Activated naive CD4-positive, alpha-beta T cell treated with anti-CD3 and anti-CD28 coated beads, Interleukin-2, amount 50 U/mL, for 72 hours (primary cell): Measurements from ENCODE around the gene SERPINI1. TPM values are rescaled to one million over a fixed set of nuclear protein-coding genes. Genes with fewer than 3 reads are reported as not detected.

ENCODE experiments used
- ATAC-seq, 2 donors: fragments of 150-1000 bp; cut with Tn5 transposase; 2 replicates each; pipeline ENCODE4 v1.10.0; 2021; ENCODE audit warnings: mild to moderate bottlenecking in 2 of 2, moderate library complexity in 2 of 2
- DNase-seq, 2 donors: peaks; one replicate each; pipeline ENCODE4 v3.0.0; 2021 to 2022; ENCODE audit warnings: low spot score in 2 of 2
- H3K27ac Mint-ChIP-seq, 2 donors: one replicate each; pipeline ENCODE4 v1.8.0; 2022; ENCODE audit warnings: mild to moderate bottlenecking in 2 of 2, mixed read lengths in 2 of 2
- H3K36me3 Mint-ChIP-seq, 2 donors: one replicate each; pipeline ENCODE4 v1.8.0; 2022; ENCODE audit warnings: mixed read lengths in 2 of 2
- H3K9me3 Mint-ChIP-seq, 2 donors: one replicate each; pipeline ENCODE4 v1.8.0; 2022; ENCODE audit warnings: mixed read lengths in 2 of 2
- total RNA-seq, 2 donors: library from RNA; stranded (reverse); gene quantifications; one replicate each; pipeline ENCODE4 v1.2.3, GENCODE V29; 2022

SERPINI1 gene
- total RNA-seq, 2 donors from 2014 or later, result 1.4 TPM

DNA sequence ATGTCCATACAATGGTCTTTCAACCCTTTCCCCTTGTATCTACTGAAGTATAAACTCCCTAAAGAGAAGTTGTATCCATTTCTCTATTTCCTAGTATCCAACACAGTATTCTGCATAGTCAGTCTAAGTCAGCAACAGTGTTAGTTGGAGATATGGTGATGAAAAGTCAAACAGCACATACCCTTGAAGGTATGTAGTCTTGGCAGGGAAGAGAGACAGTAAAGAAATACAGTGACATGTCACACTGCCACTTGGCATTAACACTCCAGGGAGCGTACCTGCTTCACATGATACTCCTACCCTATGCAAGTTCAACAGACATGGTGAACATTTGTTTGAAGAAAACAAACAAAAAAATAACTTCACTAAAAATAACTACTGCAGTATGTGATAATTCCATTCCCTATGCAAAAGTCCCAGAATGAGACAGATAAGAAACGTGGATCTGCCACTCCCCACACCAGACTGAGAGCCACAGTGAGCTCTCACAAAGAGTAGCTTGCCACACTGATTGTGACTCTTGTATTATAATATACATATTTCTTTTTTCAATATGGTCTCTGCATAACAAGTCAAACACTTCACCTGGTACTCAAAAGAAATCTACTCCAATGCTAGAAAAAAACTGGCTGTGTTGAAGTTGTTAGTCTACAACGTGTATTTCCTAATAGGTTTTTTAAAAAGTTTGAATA is 6.7 kb upstream of the SERPINI1 start:
- ATAC-seq (no peak), DNase-seq (no peak)
- Mint-ChIP-seq H3K9me3 (no peaks in the 10 kb centered on the region), H3K27ac (no peak overlapping the region), H3K36me3 (peaks cover 0 to 14% of the 10 kb centered on the region in 2 donors)

DNA sequence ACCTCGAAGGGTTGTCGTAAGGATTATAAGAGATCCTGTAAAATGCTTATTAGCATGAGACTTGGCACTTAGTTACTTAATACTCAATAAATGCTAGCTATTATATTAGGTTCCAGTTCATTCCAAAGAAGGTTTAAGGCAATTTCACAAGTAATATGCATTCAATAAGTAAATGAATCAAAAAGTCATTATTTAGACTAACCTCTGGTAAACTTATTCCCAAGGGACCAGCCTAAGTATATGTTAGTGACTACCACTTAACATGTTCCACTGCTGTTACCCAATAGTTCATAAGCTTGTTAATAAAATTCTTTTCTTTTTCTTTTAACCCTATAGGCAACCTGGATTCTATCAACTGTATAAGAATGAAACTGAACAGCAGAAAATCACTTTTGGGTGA is 5.9 kb upstream of the SERPINI1 start:
- no peak for ATAC-seq
- Mint-ChIP-seq H3K36me3 (peaks cover 0 to 14% of the 10 kb centered on the region in 2 donors), H3K9me3 (no peaks in the 10 kb centered on the region), H3K27ac (no peak overlapping the region)
- no peak for DNase-seq

- Mint-ChIP-seq H3K27ac (no peak overlapping the region), H3K9me3 (no peaks in the 10 kb centered on the region), H3K36me3 (peaks cover 0 to 14% of the 10 kb centered on the region in 2 donors)
- ATAC-seq, result no peak
- no peak for DNase-seq
Measured at GRCh38 chr3:167731393-167731792, 4.1 kb upstream of the SERPINI1 start.

DNA sequence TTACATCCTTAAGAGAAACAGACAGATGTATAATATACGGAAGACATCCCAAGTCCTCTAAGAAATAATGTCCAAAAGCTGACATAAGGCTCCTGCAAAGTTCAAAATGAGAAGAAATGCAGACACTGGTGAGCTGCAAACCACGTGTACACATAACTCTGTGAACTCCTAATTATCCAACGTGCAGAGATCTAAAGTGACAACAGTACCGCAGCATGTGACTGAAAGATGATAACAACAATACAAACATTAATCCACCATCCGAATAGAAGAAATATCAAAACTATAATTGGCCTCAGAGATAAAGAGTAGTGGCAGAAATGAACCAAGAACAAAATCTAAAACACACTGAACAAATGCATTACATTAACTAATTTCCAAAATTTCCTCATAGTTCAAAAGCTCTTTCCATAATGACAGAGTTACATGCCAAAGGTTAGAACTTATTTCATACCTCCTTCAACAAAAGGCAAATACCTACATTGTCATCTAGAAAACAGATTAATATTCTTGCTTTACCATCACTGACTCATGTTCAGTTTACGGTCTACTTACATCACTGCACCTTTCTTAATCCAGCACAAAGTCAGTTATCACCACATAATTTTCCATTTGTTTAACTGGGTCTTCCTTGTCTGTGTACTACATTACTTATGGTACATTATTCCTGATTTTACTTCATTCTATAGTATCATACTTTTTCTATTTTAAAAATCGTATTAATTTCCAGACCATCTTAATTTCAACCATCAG is 3.0 kb upstream of the SERPINI1 start:
- Mint-ChIP-seq H3K27ac (no peak overlapping the region), H3K36me3 (peaks cover 0 to 14% of the 10 kb centered on the region in 2 donors), H3K9me3 (no peaks in the 10 kb centered on the region)
- DNase-seq (no peak), ATAC-seq (no peak)

DNA sequence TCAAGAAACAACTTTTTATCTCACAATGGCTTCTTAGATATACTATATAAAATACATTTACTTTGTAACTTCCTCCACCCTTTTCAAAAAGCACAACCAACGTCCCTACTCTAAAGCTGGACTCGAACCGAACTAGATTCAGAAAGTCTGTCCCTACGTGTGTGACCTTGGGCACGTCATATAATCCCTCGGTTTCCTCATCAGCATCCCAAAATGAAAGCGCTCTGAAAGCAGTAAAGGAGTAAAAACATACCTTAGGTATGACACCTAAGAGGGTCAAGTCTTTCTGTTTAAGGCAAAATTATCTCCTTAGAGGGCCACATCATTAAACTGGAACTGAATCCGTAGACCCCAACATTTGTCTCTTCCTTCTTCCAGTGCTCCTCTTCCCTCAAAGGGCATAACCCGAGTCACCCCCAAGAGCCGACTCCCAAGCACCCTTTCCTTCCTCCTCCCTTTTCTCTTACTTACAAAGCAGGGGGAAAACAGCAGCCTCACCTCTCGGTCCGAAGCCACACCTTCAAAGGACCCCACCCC is 1.5 kb upstream of the SERPINI1 start:
- Mint-ChIP-seq H3K27ac (no peak overlapping the region), H3K9me3 (no peaks in the 10 kb centered on the region), H3K36me3 (peaks cover 0 to 14% of the 10 kb centered on the region in 2 donors)
- no peak for ATAC-seq
- DNase-seq, result peak in 1 of 2 donors; percentile 19

- Mint-ChIP-seq H3K27ac (no peak within 1 kb of the TSS), H3K36me3 (peaks cover 0 to 14% of the 10 kb centered on the region in 2 donors), H3K9me3 (no peaks in the 10 kb centered on the region)
- DNase-seq, result peak; percentile 90 to 97
- peak; percentile 87 to 89 for ATAC-seq
Measured at GRCh38 chr3:167734498-167735232, 856 bp upstream of the SERPINI1 start, which contains the start of gene PDCD10. TSS of gene PDCD10 (minus strand) at chr3:167734892. CDS start at chr3:167720157, 14,735 bp downstream.

DNA sequence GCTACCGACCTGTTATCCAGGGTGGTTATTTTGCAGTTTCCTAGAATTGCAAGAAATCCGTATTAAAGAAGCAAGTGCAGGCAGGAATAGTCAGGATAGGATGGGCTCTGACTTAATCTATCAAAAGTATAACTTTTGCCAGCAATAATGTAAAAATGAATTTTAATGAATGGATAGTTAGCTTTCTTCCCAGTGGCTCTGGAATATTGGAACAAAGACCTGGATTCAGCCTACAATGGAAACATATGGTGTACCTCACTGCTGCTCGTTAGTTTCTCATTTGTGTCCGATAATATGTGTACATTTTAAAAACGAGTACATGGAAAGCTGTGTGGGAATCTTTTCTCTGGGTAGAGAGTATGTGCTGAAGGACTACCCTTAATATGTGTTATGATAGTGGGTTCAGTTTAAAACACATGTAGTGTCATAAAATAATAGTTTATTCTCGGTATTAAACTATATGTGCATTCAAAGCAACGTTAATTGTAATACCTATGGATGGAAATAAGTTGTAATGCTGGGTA is 805 bp downstream of the SERPINI1 start:
- Mint-ChIP-seq H3K9me3 (no peaks in the 10 kb centered on the region), H3K36me3 (peaks cover 0 to 14% of the 10 kb centered on the region in 2 donors), H3K27ac (no peak overlapping the region)
- ATAC-seq, result no peak
- DNase-seq, result no peak

DNA sequence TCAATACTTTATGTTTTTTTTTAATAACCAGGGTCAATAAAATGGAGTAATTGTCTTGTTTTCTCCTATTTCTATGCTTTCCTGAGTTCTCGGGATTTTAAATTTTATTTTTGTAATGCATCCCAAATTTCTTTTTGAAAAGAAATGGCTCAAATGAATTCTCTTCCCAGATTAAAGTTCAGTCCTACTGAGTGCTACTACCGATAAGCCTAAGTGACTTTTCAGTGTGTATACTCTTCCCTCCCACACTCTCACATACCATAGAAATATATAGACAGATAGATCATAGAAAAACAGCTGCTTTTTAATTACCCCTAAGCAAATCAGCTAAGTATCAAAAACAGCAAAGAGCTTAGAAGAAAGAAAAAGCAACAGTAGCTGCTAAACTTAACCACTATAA is 1.5 kb downstream of the SERPINI1 start:
- peaks cover 0 to 8% of the 10 kb centered on the region in 2 donors for H3K36me3 Mint-ChIP-seq
- no peaks in the 10 kb centered on the region for H3K9me3 Mint-ChIP-seq
- no peak overlapping the region for H3K27ac Mint-ChIP-seq
- ATAC-seq (no peak), DNase-seq (no peak)

DNA sequence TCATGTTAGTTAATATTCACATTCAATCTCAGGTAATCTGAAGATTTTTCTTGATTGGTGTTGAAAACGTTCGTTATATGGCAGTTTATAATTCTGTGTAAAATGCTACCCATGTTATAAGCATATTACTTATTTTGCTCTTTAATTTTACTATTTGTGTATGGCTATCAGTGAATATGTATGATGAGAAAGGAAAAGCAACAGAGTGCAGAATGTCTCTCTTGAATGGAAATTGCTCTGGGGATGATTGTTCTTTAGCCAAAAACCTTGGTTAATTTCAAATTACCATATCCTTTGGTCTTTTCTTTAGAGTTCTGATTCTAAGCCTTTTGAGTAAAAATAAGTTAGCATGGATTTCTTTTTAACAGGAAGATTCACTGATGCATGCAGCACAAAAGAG is 2.5 kb downstream of the SERPINI1 start:
- no peak for ATAC-seq
- no peaks in the 10 kb centered on the region for H3K36me3 Mint-ChIP-seq
- no peak for DNase-seq
- no peaks in the 10 kb centered on the region for H3K9me3 Mint-ChIP-seq
- H3K27ac Mint-ChIP-seq, result no peak overlapping the region

DNA sequence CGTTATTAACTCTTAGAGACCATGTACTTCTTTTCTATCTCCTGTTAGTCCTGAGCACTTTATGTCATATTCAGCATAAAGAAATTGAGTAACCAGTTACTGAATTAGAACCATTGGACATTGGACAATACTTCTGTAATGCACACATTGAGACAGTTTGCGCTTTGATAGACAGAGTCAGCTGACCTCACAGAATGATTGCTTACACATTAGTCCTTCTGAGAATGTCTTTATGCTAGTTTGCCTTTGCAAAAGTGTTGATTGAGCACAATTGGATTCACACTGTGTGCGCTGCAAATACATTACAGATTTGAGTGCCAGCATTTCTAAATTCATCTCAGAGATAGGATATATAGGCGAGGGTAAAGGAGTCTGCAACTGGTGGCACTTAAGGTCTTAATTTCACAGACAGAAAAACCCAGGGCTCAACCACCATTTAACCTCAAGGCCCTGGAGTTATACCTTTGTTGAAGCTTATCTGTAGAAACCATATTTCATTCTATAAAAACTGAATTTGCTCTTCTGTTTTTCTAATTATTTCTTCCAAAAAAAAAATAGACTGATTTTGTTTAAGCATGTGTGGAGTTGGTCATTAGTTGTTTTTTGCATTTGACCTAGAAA is 3.8 kb downstream of the SERPINI1 start:
- Mint-ChIP-seq H3K9me3 (no peaks in the 10 kb centered on the region), H3K27ac (no peak overlapping the region), H3K36me3 (no peaks in the 10 kb centered on the region)
- DNase-seq (no peak), ATAC-seq (no peak)

GRCh38 chr3:167740961-167741587 is 5.6 kb downstream of the SERPINI1 start:
- peak; percentile 41 to 79 for ATAC-seq
- Mint-ChIP-seq H3K27ac (no peak overlapping the region), H3K36me3 (no peaks in the 10 kb centered on the region), H3K9me3 (no peaks in the 10 kb centered on the region)
- DNase-seq, result no peak

GRCh38 chr3:167742338-167742737 is 6.8 kb downstream of the SERPINI1 start:
- no peak for DNase-seq
- no peak for ATAC-seq
- no peak overlapping the region for H3K27ac Mint-ChIP-seq
- no peaks in the 10 kb centered on the region for H3K9me3 Mint-ChIP-seq
- H3K36me3 Mint-ChIP-seq, result no peaks in the 10 kb centered on the region

GRCh38 chr3:167743799-167744198 is 8.3 kb downstream of the SERPINI1 start:
- DNase-seq, result no peak
- peak in 1 of 2 donors; percentile 34 for ATAC-seq
- H3K9me3 Mint-ChIP-seq, result no peaks in the 10 kb centered on the region
- no peak overlapping the region for H3K27ac Mint-ChIP-seq
- H3K36me3 Mint-ChIP-seq, result no peaks in the 10 kb centered on the region

- ATAC-seq (no peak), DNase-seq (no peak)
- no peaks in the 10 kb centered on the region for H3K36me3 Mint-ChIP-seq
- H3K9me3 Mint-ChIP-seq, result no peaks in the 10 kb centered on the region
- no peak overlapping the region for H3K27ac Mint-ChIP-seq
Measured at GRCh38 chr3:167749209-167749608, 13.7 kb downstream of the SERPINI1 start.

GRCh38 chr3:167749728-167750127 is 14.2 kb downstream of the SERPINI1 start:
- ATAC-seq (no peak), DNase-seq (no peak)
- H3K9me3 Mint-ChIP-seq, result no peaks in the 10 kb centered on the region
- no peak overlapping the region for H3K27ac Mint-ChIP-seq
- no peaks in the 10 kb centered on the region for H3K36me3 Mint-ChIP-seq
